Osteocyte (in vitro differentiated cells): ENCODE data around the gene COL23A1. TPM values are rescaled to one million over a fixed set of nuclear protein-coding genes. Genes with fewer than 3 reads are reported as not detected.

Experiments
- DNase-seq: peaks from one replicate; pipeline ENCODE4 v3.0.0; 2021; ENCODE audit warnings: mixed read lengths; ENCODE audit not compliant: unreplicated experiment; ENCODE audit errors: extremely low spot score
- H3K27ac Mint-ChIP-seq: one replicate; pipeline ENCODE4 v1.8.0; 2021; ENCODE audit warnings: mild to moderate bottlenecking, mixed read lengths; ENCODE audit not compliant: unreplicated experiment
- H3K27me3 Mint-ChIP-seq: one replicate; pipeline ENCODE4 v1.8.0; 2021; ENCODE audit warnings: mixed read lengths; ENCODE audit not compliant: unreplicated experiment
- H3K36me3 Mint-ChIP-seq: one replicate; pipeline ENCODE4 v1.8.0; 2021; ENCODE audit warnings: mixed read lengths; ENCODE audit not compliant: unreplicated experiment
- H3K4me1 Mint-ChIP-seq: one replicate; pipeline ENCODE4 v1.8.0; 2021; ENCODE audit warnings: mixed read lengths; ENCODE audit not compliant: unreplicated experiment
- H3K4me3 Mint-ChIP-seq: one replicate; pipeline ENCODE4 v1.8.0; 2021; ENCODE audit warnings: mild to moderate bottlenecking, moderate library complexity, mixed read lengths; ENCODE audit not compliant: unreplicated experiment
- H3K9me3 Mint-ChIP-seq: one replicate; pipeline ENCODE4 v1.8.0; 2021; ENCODE audit warnings: mixed read lengths; ENCODE audit not compliant: unreplicated experiment
- total RNA-seq: library from RNA; stranded (reverse); gene quantifications from 2 replicates; pipeline ENCODE4 v1.2.1, GENCODE V29; 2021
- TF ChIP-seq, protein P1 (sequence below): fragments of 200-600 bp; sonication (generic); IDR thresholded peaks from 2 replicates; pipeline ENCODE4 v1.5.0; 2021; ENCODE audit warnings: antibody characterized with exemption, mild to moderate bottlenecking, moderate library complexity

Gene COL23A1
- total RNA-seq, 1 donor from 2014 or later, result not detected

DNA sequence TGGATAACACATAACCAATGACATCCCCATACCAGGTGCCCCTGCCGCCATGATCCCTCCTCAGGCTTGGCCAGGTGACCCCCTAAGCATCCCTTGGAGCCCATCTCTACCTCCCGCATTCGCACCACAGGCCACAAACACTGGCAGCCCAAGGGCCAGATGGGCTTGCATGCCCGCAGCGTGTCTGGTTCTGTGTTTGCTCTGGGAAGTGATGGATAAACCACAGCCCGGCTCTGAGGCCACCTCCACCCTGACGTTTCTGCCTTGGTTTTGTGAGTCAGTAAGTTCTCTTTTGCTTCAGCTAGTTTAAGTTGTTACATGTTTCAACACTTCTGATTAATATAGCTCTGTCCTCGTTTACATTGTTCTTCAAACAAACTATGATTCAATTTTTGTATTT lies 185.2 kb downstream of the COL23A1 start:
- TF ChIP-seq, protein P1, sequence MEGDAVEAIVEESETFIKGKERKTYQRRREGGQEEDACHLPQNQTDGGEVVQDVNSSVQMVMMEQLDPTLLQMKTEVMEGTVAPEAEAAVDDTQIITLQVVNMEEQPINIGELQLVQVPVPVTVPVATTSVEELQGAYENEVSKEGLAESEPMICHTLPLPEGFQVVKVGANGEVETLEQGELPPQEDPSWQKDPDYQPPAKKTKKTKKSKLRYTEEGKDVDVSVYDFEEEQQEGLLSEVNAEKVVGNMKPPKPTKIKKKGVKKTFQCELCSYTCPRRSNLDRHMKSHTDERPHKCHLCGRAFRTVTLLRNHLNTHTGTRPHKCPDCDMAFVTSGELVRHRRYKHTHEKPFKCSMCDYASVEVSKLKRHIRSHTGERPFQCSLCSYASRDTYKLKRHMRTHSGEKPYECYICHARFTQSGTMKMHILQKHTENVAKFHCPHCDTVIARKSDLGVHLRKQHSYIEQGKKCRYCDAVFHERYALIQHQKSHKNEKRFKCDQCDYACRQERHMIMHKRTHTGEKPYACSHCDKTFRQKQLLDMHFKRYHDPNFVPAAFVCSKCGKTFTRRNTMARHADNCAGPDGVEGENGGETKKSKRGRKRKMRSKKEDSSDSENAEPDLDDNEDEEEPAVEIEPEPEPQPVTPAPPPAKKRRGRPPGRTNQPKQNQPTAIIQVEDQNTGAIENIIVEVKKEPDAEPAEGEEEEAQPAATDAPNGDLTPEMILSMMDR, result no peak
- DNase-seq, result no peak

GRCh38 chr5:178403956-178404600 lies 186.1 kb downstream of the COL23A1 start:
- no peak for DNase-seq
- peaks cover 19% of the 10 kb centered on the region for H3K9me3 Mint-ChIP-seq
- no peak overlapping the region for H3K4me3 Mint-ChIP-seq
- H3K36me3 Mint-ChIP-seq, result no peaks in the 10 kb centered on the region
- no peaks in the 10 kb centered on the region for H3K4me1 Mint-ChIP-seq
- TF ChIP-seq, protein P1, result no peak
- no peak overlapping the region for H3K27ac Mint-ChIP-seq
- H3K27me3 Mint-ChIP-seq, result no peaks in the 10 kb centered on the region

More for the DNA sequence above, 185.2 kb downstream of the COL23A1 start:
- Mint-ChIP-seq H3K27me3 (no peaks in the 10 kb centered on the region), H3K4me3 (no peak overlapping the region), H3K36me3 (no peaks in the 10 kb centered on the region), H3K27ac (no peak overlapping the region), H3K4me1 (no peaks in the 10 kb centered on the region), H3K9me3 (peaks cover 21% of the 10 kb centered on the region)

GRCh38 chr5:178403351-178403750 lies 186.8 kb downstream of the COL23A1 start:
- H3K4me1 Mint-ChIP-seq, result no peaks in the 10 kb centered on the region
- no peaks in the 10 kb centered on the region for H3K27me3 Mint-ChIP-seq
- H3K4me3 Mint-ChIP-seq, result no peak overlapping the region
- no peaks in the 10 kb centered on the region for H3K36me3 Mint-ChIP-seq
- TF ChIP-seq, protein P1, result no peak
- H3K9me3 Mint-ChIP-seq, result peaks cover 19% of the 10 kb centered on the region
- DNase-seq, result no peak
- H3K27ac Mint-ChIP-seq, result no peak overlapping the region

DNA sequence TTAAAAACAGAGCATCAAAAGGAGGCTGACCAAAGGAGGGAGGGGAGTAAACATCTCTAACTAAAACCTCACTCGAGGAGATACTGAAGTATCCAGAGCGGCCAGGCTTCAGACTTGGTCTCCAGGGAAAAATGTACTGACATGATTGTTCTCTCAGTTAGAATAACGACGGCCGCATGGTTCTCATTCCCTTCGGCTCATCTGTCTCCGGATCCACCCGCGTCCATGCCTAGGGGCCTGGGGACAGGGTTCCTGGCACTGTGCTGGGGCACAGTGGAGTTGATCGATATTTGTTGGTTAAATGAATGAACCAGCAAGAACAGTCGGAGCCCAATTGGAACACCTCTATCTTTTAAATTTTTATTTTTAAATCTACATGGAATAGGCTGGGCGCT lies 190.5 kb downstream of the COL23A1 start:
- Mint-ChIP-seq H3K4me3 (no peak overlapping the region), H3K27ac (no peak overlapping the region), H3K4me1 (no peaks in the 10 kb centered on the region), H3K27me3 (no peaks in the 10 kb centered on the region), H3K9me3 (peaks cover 9% of the 10 kb centered on the region), H3K36me3 (no peaks in the 10 kb centered on the region)
- DNase-seq, result no peak
- TF ChIP-seq, protein P1, result no peak

GRCh38 chr5:178398901-178399700 lies 191.1 kb downstream of the COL23A1 start:
- no peaks in the 10 kb centered on the region for H3K27me3 Mint-ChIP-seq
- no peaks in the 10 kb centered on the region for H3K36me3 Mint-ChIP-seq
- H3K4me1 Mint-ChIP-seq, result no peaks in the 10 kb centered on the region
- H3K27ac Mint-ChIP-seq, result no peak overlapping the region
- H3K9me3 Mint-ChIP-seq, result peaks cover 9% of the 10 kb centered on the region
- H3K4me3 Mint-ChIP-seq, result no peak overlapping the region
- no peak for DNase-seq
- TF ChIP-seq, protein P1, result no peak
